Kidney capillary endothelial cell (primary cell): ENCODE data around the gene OPCML.
A peak's percentile ranks its signal among the peaks of the same experiment; 100 is the strongest.

ENCODE experiments used
- DNase-seq: peaks from one replicate; pipeline ENCODE4 v3.0.0-alpha.2; 2018; ENCODE audit warnings: low spot score

The OPCML gene

GRCh38 chr11:132719684-132720083 lies 812.6 kb downstream of the OPCML start:
- DNase-seq: no peak

GRCh38 chr11:132718711-132719671 lies 813.3 kb downstream of the OPCML start:
- DNase-seq: no peak

GRCh38 chr11:132717824-132718223 lies 814.5 kb downstream of the OPCML start:
- no peak for DNase-seq

GRCh38 chr11:132716037-132716436 lies 816.3 kb downstream of the OPCML start:
- DNase-seq: no peak

DNA sequence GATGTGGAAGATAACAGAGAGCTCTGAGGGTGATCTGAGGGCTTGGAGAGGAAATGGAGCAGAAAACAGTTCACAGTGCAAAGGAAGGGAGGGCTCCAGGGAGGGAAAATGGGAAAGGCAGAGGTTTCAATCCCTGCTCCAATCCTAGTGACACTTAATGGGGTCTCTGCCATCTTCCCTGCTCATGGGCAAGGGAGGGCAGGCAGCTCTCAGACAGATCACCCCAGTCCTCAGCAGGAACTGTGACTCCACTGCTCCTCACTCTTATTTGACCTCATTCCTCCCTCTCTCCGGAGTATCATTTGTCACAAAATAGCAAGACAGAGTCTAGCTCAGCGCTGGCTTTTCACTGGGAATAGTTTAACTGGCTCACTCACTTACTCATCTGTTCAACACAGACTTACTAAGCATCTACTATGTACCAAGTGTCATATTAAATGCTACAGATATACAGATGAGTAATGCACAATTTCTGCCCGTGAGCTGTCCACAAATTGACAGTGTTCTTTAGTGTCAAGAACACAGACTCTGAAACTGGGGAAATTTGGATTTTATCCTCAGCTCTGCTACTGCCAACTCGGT lies 817.4 kb downstream of the OPCML start:
- no peak for DNase-seq

GRCh38 chr11:132712466-132712865 lies 819.8 kb downstream of the OPCML start:
- no peak for DNase-seq

DNA sequence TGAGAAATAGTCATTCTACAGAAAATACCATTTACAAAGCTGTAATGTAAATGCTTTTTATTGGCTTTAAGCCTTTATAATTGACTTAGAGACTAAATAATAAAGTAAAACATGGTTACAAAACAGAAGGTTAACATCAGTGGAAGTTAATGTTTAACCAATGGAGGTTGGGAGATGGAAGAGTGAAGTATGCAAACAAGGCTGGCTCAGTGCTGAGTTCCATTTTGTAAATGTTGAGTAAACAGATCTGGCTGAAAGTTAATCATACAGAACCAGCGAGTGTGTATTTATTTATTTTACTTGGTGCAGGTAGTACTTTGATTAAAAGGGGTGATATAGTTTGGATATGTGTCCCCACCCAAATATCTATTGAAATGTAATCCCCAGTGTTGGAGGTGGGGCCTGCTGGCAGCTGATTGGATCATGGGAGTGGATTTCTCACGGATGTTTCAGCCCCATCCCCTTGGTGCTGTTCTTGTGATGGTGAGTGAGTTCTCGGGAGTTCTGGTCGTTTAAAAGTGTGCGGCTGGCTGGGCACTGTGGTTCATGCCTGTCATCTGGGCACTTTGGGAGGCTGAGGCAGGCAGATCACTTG lies 827.4 kb downstream of the OPCML start:
- DNase-seq: no peak

- DNase-seq: no peak
These were observed 839.4 kb downstream of the OPCML start for GRCh38 chr11:132692891-132693290.

- no peak for DNase-seq
These were observed 840.3 kb downstream of the OPCML start for GRCh38 chr11:132691848-132692550.

GRCh38 chr11:132686886-132687285 lies 845.4 kb downstream of the OPCML start:
- peak; percentile 82 for DNase-seq

- peak; percentile 87 for DNase-seq
These were observed 847.1 kb downstream of the OPCML start for GRCh38 chr11:132685174-132685611.

- no peak for DNase-seq
These were observed 848.7 kb downstream of the OPCML start for GRCh38 chr11:132683602-132684001.

DNA sequence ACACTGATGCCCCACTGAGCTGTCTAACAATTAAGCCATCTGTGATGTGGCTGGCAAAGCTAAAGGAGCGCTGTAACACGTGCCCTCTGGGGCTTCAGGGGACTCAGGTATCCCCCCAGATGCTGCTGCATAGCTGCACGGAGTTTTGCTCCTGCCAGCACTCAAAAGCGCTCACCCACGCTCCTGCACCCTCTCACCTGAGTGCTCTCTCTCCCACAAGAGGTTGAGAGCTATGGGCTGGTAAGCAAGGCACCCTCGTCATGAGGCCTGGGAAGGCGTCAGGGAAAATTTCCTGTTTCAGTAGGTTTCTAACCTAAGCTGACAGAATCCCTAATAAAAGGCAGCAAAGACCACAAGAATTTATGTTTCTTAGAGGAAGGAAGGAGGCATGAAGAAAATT lies 850.3 kb downstream of the OPCML start:
- no peak for DNase-seq

DNA sequence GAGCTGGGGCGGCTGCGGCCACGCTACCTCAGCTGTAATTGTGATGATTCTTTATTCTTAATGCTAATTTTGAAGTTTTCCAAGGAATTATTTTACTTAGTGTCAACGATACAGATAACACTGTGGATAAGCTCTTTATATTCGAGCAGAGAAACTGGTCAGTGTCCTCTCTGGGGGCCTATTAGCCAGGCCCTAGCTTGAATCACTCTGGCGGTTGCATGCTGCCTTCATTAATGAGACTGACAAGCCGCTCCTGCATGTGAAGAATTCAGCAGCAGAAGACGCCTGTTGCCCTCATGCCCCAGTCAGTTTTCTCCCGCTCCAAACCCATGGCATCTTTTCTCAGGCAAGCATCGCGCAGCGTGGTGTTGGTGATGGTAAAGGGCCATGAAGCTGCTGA lies 851.7 kb downstream of the OPCML start:
- no peak for DNase-seq

- DNase-seq: peak; percentile 88
These were observed 858.1 kb downstream of the OPCML start for GRCh38 chr11:132674151-132674550.

GRCh38 chr11:132671851-132672370 lies 860.4 kb downstream of the OPCML start:
- peak; percentile 44 for DNase-seq

GRCh38 chr11:132670921-132671675 lies 861.2 kb downstream of the OPCML start:
- no peak for DNase-seq

GRCh38 chr11:132669949-132670348 lies 862.4 kb downstream of the OPCML start:
- DNase-seq: no peak

- DNase-seq: no peak
These were observed 867.1 kb downstream of the OPCML start for GRCh38 chr11:132665205-132665604.

DNA sequence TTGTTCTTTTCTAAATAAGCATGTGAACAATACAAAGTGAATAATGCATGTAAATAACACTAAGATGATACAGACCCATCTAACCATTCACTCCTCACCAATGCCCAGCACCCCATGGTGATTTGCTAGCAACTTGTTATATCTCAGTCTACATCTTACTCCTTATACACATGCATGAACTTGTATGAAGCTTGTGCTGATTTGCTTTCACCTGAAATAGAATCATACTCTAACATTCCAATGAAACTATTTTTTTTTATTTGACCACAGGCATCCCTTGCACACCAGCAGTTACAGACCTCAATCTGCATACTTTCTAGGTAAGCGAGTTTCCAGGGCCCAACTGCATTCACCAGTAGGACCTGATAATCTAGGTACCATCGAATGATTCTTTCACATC lies 873.6 kb downstream of the OPCML start:
- no peak for DNase-seq

GRCh38 chr11:132658004-132658403 lies 874.3 kb downstream of the OPCML start:
- DNase-seq: no peak
